Rectal smooth muscle tissue (tissue), 1 donor: ENCODE data around the gene BANF1.
A peak's percentile ranks its signal among the peaks of the same experiment; 100 is the strongest.
"Not testable (repeated sequence)": the region's sequence is repeated elsewhere in the genome, so short reads cannot be mapped to it uniquely, and the experiment has no call there.

Source experiments
- H3K27ac ChIP-seq: one replicate; pipeline ENCODE4 v1.7.0; 2013; ENCODE audit warnings: low read depth, low read length, inconsistent platforms
- H3K27me3 ChIP-seq: one replicate; pipeline ENCODE4 v1.7.0; 2013; ENCODE audit warnings: low read length; ENCODE audit not compliant: control insufficient read depth, insufficient read depth
- H3K36me3 ChIP-seq: one replicate; pipeline ENCODE4 v1.7.0; 2013; ENCODE audit warnings: low read length; ENCODE audit not compliant: control insufficient read depth, insufficient read depth
- H3K4me1 ChIP-seq: one replicate; pipeline ENCODE4 v1.7.0; 2013; ENCODE audit warnings: low read length; ENCODE audit not compliant: control insufficient read depth, insufficient read depth
- H3K4me3 ChIP-seq: one replicate; pipeline ENCODE4 v1.7.0; 2013; ENCODE audit warnings: low read length
- H3K9ac ChIP-seq: one replicate; pipeline ENCODE4 v1.7.0; 2013; ENCODE audit warnings: low read length

Gene BANF1

GRCh38 chr11:66016793-66017177 is 14.5 kb downstream of the BANF1 start:
- no peaks in the 10 kb centered on the region for H3K36me3 ChIP-seq
- no peak overlapping the region for H3K9ac ChIP-seq
- H3K4me1 ChIP-seq, result no peaks in the 10 kb centered on the region
- peaks cover 17% of the 10 kb centered on the region for H3K27me3 ChIP-seq
- no peak overlapping the region for H3K27ac ChIP-seq
- no peak overlapping the region for H3K4me3 ChIP-seq

GRCh38 chr11:66017321-66017720 is 15.0 kb downstream of the BANF1 start:
- H3K27ac ChIP-seq, result no peak overlapping the region
- H3K4me1 ChIP-seq, result no peaks in the 10 kb centered on the region
- no peak overlapping the region for H3K4me3 ChIP-seq

GRCh38 chr11:66020212-66020611 is 17.9 kb downstream of the BANF1 start:
- Histone ChIP-seq H3K27ac (no peak overlapping the region), H3K27me3 (no peaks in the 10 kb centered on the region), H3K9ac (no peak overlapping the region), H3K4me3 (no peak overlapping the region), H3K4me1 (no peaks in the 10 kb centered on the region), H3K36me3 (no peaks in the 10 kb centered on the region)

More at GRCh38 chr11:66017321-66017720, 15.0 kb downstream of the BANF1 start:
- Histone ChIP-seq H3K36me3 (no peaks in the 10 kb centered on the region), H3K9ac (no peak overlapping the region), H3K27me3 (peaks cover 11% of the 10 kb centered on the region)

- H3K27ac ChIP-seq, result no peak overlapping the region
- no peak overlapping the region for H3K9ac ChIP-seq
- H3K27me3 ChIP-seq, result no peaks in the 10 kb centered on the region
- H3K4me1 ChIP-seq, result no peaks in the 10 kb centered on the region
- no peaks in the 10 kb centered on the region for H3K36me3 ChIP-seq
- no peak overlapping the region for H3K4me3 ChIP-seq
Observed at GRCh38 chr11:66020618-66021357, 18.5 kb downstream of the BANF1 start.

GRCh38 chr11:66022401-66023185 is 20.3 kb downstream of the BANF1 start:
- no peaks in the 10 kb centered on the region for H3K27me3 ChIP-seq
- no peak overlapping the region for H3K27ac ChIP-seq
- peak overlapping the region; percentile 41 for H3K4me3 ChIP-seq
- H3K36me3 ChIP-seq, result no peaks in the 10 kb centered on the region
- H3K4me1 ChIP-seq, result no peaks in the 10 kb centered on the region
- H3K9ac ChIP-seq, result no peak overlapping the region

- not testable (repeated sequence) for H3K27ac ChIP-seq, H3K27me3 ChIP-seq, H3K9ac ChIP-seq, H3K4me3 ChIP-seq, H3K4me1 ChIP-seq, H3K36me3 ChIP-seq
Observed at GRCh38 chr11:66023186-66023440, 20.8 kb downstream of the BANF1 start.

- no peak within 1 kb of the TSS for H3K9ac ChIP-seq
- no peaks in the 10 kb centered on the region for H3K4me1 ChIP-seq
- no peaks in the 10 kb centered on the region for H3K27me3 ChIP-seq
- no peak within 1 kb of the TSS for H3K27ac ChIP-seq
- H3K4me3 ChIP-seq, result no peak within 1 kb of the TSS
- H3K36me3 ChIP-seq, result no peaks in the 10 kb centered on the region
Observed at GRCh38 chr11:66026017-66026529, 23.8 kb downstream of the BANF1 start, which contains the start of gene CATSPER1. Gene CATSPER1, minus strand, starts transcription at chr11:66026479. Its CDS starts 100 bp downstream, at chr11:66026379.

GRCh38 chr11:66032957-66033735 is 30.8 kb downstream of the BANF1 start:
- Histone ChIP-seq H3K4me3 (no peak overlapping the region), H3K27me3 (no peaks in the 10 kb centered on the region), H3K27ac (no peak overlapping the region), H3K9ac (no peak overlapping the region), H3K4me1 (no peaks in the 10 kb centered on the region), H3K36me3 (no peaks in the 10 kb centered on the region)

- Histone ChIP-seq H3K27me3 (no peaks in the 10 kb centered on the region), H3K36me3 (no peaks in the 10 kb centered on the region), H3K4me1 (no peaks in the 10 kb centered on the region), H3K27ac (no peak overlapping the region), H3K4me3 (no peak overlapping the region), H3K9ac (no peak overlapping the region)
Observed at GRCh38 chr11:66035653-66036333, 33.5 kb downstream of the BANF1 start.

GRCh38 chr11:66036334-66036710 is 34.0 kb downstream of the BANF1 start:
- Histone ChIP-seq H3K4me1 (no peaks in the 10 kb centered on the region), H3K36me3 (no peaks in the 10 kb centered on the region), H3K27me3 (no peaks in the 10 kb centered on the region), H3K4me3 (no peak overlapping the region), H3K27ac (no peak overlapping the region), H3K9ac (no peak overlapping the region)

GRCh38 chr11:66037327-66037726 is 35.0 kb downstream of the BANF1 start:
- Histone ChIP-seq H3K27me3 (no peaks in the 10 kb centered on the region), H3K4me3 (no peak overlapping the region), H3K4me1 (no peaks in the 10 kb centered on the region), H3K27ac (no peak overlapping the region), H3K36me3 (no peaks in the 10 kb centered on the region), H3K9ac (no peak overlapping the region)

- H3K27me3 ChIP-seq, result no peaks in the 10 kb centered on the region
- no peak overlapping the region for H3K4me3 ChIP-seq
- H3K27ac ChIP-seq, result no peak overlapping the region
- no peaks in the 10 kb centered on the region for H3K36me3 ChIP-seq
- H3K4me1 ChIP-seq, result no peaks in the 10 kb centered on the region
- H3K9ac ChIP-seq, result no peak overlapping the region
Observed at GRCh38 chr11:66039765-66040164, 37.5 kb downstream of the BANF1 start.
